Neural crest cell (in vitro differentiated cells): ENCODE data around the gene PRKG1. TPM values are rescaled to one million over a fixed set of nuclear protein-coding genes. Genes with fewer than 3 reads are reported as not detected.
A peak's percentile ranks its signal among the peaks of the same experiment; 100 is the strongest.
"Not testable (repeated sequence)": the region's sequence is repeated elsewhere in the genome, so short reads cannot be mapped to it uniquely, and the experiment has no call there.

Experiments used
- DNase-seq: peaks from one replicate; pipeline ENCODE4 v3.0.0; 2021; ENCODE audit warnings: low read depth, mixed read lengths, low spot score
- H3K27ac Mint-ChIP-seq: one replicate; pipeline ENCODE4 v1.8.0; 2021; ENCODE audit warnings: mild to moderate bottlenecking, mixed read lengths; ENCODE audit not compliant: unreplicated experiment
- H3K27me3 Mint-ChIP-seq: 2 replicates; pipeline ENCODE4 v1.8.0; 2021; ENCODE audit warnings: low read depth, mild to moderate bottlenecking, mixed read lengths
- H3K36me3 Mint-ChIP-seq: 2 replicates; pipeline ENCODE4 v1.8.0; 2021; ENCODE audit warnings: low read depth, mild to moderate bottlenecking, mixed read lengths
- H3K4me1 Mint-ChIP-seq: 2 replicates; pipeline ENCODE4 v1.8.0; 2021; ENCODE audit warnings: mixed read lengths
- H3K4me3 Mint-ChIP-seq: one replicate; pipeline ENCODE4 v1.8.0; 2021; ENCODE audit warnings: mild to moderate bottlenecking, mixed read lengths
- H3K9me3 Mint-ChIP-seq: 2 replicates; pipeline ENCODE4 v1.8.0; 2021; ENCODE audit warnings: mixed read lengths
- CTCF ChIP-seq: fragments of 200-600 bp; sonication (generic); conservative IDR thresholded peaks from 2 replicates; pipeline ENCODE4 v1.5.0; 2021; ENCODE audit warnings: antibody characterized with exemption, mild to moderate bottlenecking
- total RNA-seq: library from RNA; stranded (reverse); gene quantifications from 2 replicates; pipeline ENCODE4 v1.2.1, GENCODE V29; 2021

PRKG1 gene
- total RNA-seq, 1 donor from 2014 or later, result 4.4 TPM

GRCh38 chr10:51382181-51382580 is 307.9 kb downstream of the PRKG1 start:
- no peak for DNase-seq
- Mint-ChIP-seq H3K9me3 (no peaks in the 10 kb centered on the region), H3K27me3 (no peaks in the 10 kb centered on the region), H3K36me3 (no peaks in the 10 kb centered on the region), H3K4me1 (peaks cover 5% of the 10 kb centered on the region), H3K27ac (no peak overlapping the region), H3K4me3 (no peak overlapping the region)
- TF ChIP-seq CTCF, result no peak

- no peak for TF ChIP-seq CTCF
- peaks cover 5% of the 10 kb centered on the region for H3K4me1 Mint-ChIP-seq
- no peaks in the 10 kb centered on the region for H3K9me3 Mint-ChIP-seq
- H3K4me3 Mint-ChIP-seq, result no peak overlapping the region
- no peaks in the 10 kb centered on the region for H3K27me3 Mint-ChIP-seq
- no peak for DNase-seq
- no peaks in the 10 kb centered on the region for H3K36me3 Mint-ChIP-seq
- H3K27ac Mint-ChIP-seq, result no peak overlapping the region
These were observed 310.7 kb downstream of the PRKG1 start for GRCh38 chr10:51384971-51385370.

- H3K4me3 Mint-ChIP-seq, result no peak overlapping the region
- H3K9me3 Mint-ChIP-seq, result no peaks in the 10 kb centered on the region
- no peaks in the 10 kb centered on the region for H3K27me3 Mint-ChIP-seq
- H3K4me1 Mint-ChIP-seq, result peaks cover 5% of the 10 kb centered on the region
- H3K27ac Mint-ChIP-seq, result no peak overlapping the region
- no peak for TF ChIP-seq CTCF
- DNase-seq, result no peak
- H3K36me3 Mint-ChIP-seq, result no peaks in the 10 kb centered on the region
These were observed 312.1 kb downstream of the PRKG1 start for GRCh38 chr10:51386248-51386885.

- peak; percentile 42 for DNase-seq
These were observed 315.4 kb downstream of the PRKG1 start for GRCh38 chr10:51389415-51390321.

GRCh38 chr10:51393006-51393405 is 318.7 kb downstream of the PRKG1 start:
- not testable (repeated sequence) for H3K4me3 Mint-ChIP-seq, H3K36me3 Mint-ChIP-seq, H3K27me3 Mint-ChIP-seq, H3K9me3 Mint-ChIP-seq, DNase-seq, H3K27ac Mint-ChIP-seq, H3K4me1 Mint-ChIP-seq

More at GRCh38 chr10:51389415-51390321, 315.4 kb downstream of the PRKG1 start:
- Mint-ChIP-seq H3K9me3 (no peaks in the 10 kb centered on the region), H3K4me1 (peaks cover under 1% of the 10 kb centered on the region), H3K4me3 (no peak overlapping the region), H3K27ac (no peak overlapping the region), H3K27me3 (no peaks in the 10 kb centered on the region), H3K36me3 (no peaks in the 10 kb centered on the region)
- TF ChIP-seq CTCF, result peak; percentile 70

- no peak overlapping the region for H3K4me3 Mint-ChIP-seq
- no peak for DNase-seq
- no peaks in the 10 kb centered on the region for H3K4me1 Mint-ChIP-seq
- no peaks in the 10 kb centered on the region for H3K27me3 Mint-ChIP-seq
- H3K9me3 Mint-ChIP-seq, result no peaks in the 10 kb centered on the region
- no peaks in the 10 kb centered on the region for H3K36me3 Mint-ChIP-seq
- TF ChIP-seq CTCF, result no peak
- no peak overlapping the region for H3K27ac Mint-ChIP-seq
These were observed 319.8 kb downstream of the PRKG1 start for GRCh38 chr10:51394039-51394438.
